HepG2 (cell line): ENCODE results near the gene PRDM10. TPM values are rescaled to one million over a fixed set of nuclear protein-coding genes. Genes with fewer than 3 reads are reported as not detected.

ENCODE experiments used
- ATAD3A ChIP-seq: sonication (generic); formaldehyde crosslinking; IDR thresholded peaks from 2 replicates; pipeline ENCODE4 v1.4.0; 2020; ENCODE audit warnings: missing genetic modification reagents
- ELK4 ChIP-seq: sonication (generic); formaldehyde crosslinking; IDR thresholded peaks from 2 replicates; pipeline ENCODE4 v1.9.0; 2021; ENCODE audit warnings: missing genetic modification reagents, borderline replicate concordance
- HNF1A ChIP-seq, 2 experiments: sonication (generic) in 1 of 2; formaldehyde crosslinking in 1 of 2; IDR thresholded peaks; 2 replicates each; pipeline versions ENCODE4 v1.4.0 to v1.6.1; 2016 to 2020; ENCODE audit warnings: borderline replicate concordance in 1 of 2, low read depth in 1 of 2, mild to moderate bottlenecking in 1 of 2, missing genetic modification reagents in 1 of 2
- HNF4G ChIP-seq, 2 experiments: sonication (generic) in 1 of 2; formaldehyde crosslinking in 1 of 2; IDR thresholded peaks; 2 replicates each; pipeline versions ENCODE4 v1.4.0 to v1.6.1; 2011 to 2020; ENCODE audit warnings: borderline replicate concordance in 2 of 2, low read depth in 2 of 2, mild to moderate bottlenecking in 2 of 2, low read length in 1 of 2, missing genetic modification reagents in 1 of 2, moderate library complexity in 1 of 2
- MTA1 ChIP-seq: sonication (generic); formaldehyde crosslinking; IDR thresholded peaks from 2 replicates; pipeline ENCODE4 v1.4.0; 2020; ENCODE audit warnings: missing genetic modification reagents, mild to moderate bottlenecking, borderline replicate concordance
- SKI ChIP-seq: fragments of 450-650 bp; IDR thresholded peaks from one replicate; pipeline ENCODE4 v1.6.1; 2018; ENCODE audit warnings: mild to moderate bottlenecking; ENCODE audit not compliant: partially characterized antibody
- SYNCRIP ChIP-seq: fragments of 200-400 bp; formaldehyde crosslinking; IDR thresholded peaks from 2 replicates; pipeline ENCODE4 v1.6.1; 2018; ENCODE audit warnings: mild to moderate bottlenecking, low read depth, low read length; ENCODE audit not compliant: insufficient read depth
- U2AF2 ChIP-seq: fragments of 200-400 bp; formaldehyde crosslinking; IDR thresholded peaks from 2 replicates; pipeline ENCODE4 v1.6.1; 2017; ENCODE audit warnings: low read depth, mild to moderate bottlenecking, low read length
- YY1 ChIP-seq: IDR thresholded peaks from 2 replicates; pipeline ENCODE4 v1.6.1; 2011; ENCODE audit warnings: low read length, low read depth, moderate library complexity, mild to moderate bottlenecking; ENCODE audit not compliant: insufficient read depth, insufficient replicate concordance
- ZFP37 ChIP-seq: sonication (generic); formaldehyde crosslinking; IDR thresholded peaks from 2 replicates; pipeline ENCODE4 v1.4.0; 2020; ENCODE audit warnings: missing genetic modification reagents, borderline replicate concordance
- ZNF225 ChIP-seq: sonication (generic); formaldehyde crosslinking; IDR thresholded peaks from 2 replicates; pipeline ENCODE4 v1.4.0; 2020; ENCODE audit warnings: mild to moderate bottlenecking, missing genetic modification reagents
- ZNF883 ChIP-seq: sonication (generic); formaldehyde crosslinking; IDR thresholded peaks from 2 replicates; pipeline ENCODE4 v1.5.1; 2020; ENCODE audit warnings: mild to moderate bottlenecking, missing genetic modification reagents; ENCODE audit errors: not compliant biosample characterization
- polyA plus RNA-seq, 8 experiments: library from polyadenylated mRNA; depleted of rRNA in 3 of 8; stranded (reverse) in 7 of 8; unstranded in 1 of 8; fragments of >200 nt; fragmentation: Illumina TruSeq in 4 of 8; extraction: Trizol in 4 of 8; gene quantifications; 2 replicates each; pipeline versions ENCODE4 v1.2.1 to v1.2.3, GENCODE V29; 2011 to 2016; ENCODE audit warnings: low read depth in 4 of 8, missing spikeins in 1 of 8, mixed read lengths in 1 of 8; ENCODE audit not compliant: insufficient read depth in 1 of 8
- total RNA-seq, 5 experiments: library from RNA; depleted of rRNA; stranded (reverse); fragments of >200 nt; fragmentation: Illumina TruSeq; extraction: Trizol; gene quantifications; 2 replicates each; pipeline ENCODE4 v1.2.3, GENCODE V29; 2016; ENCODE audit warnings: low read depth in 1 of 5
- TF ChIP-seq, protein P1 (sequence below): sonication (generic); formaldehyde crosslinking; IDR thresholded peaks from 2 replicates; pipeline ENCODE4 v1.4.0; 2020; ENCODE audit warnings: missing genetic modification reagents, borderline replicate concordance
- TF ChIP-seq, protein P2 (sequence below), 2 experiments: fragments of 450-650 bp in 1 of 2; sonication (generic) in 1 of 2; formaldehyde crosslinking; IDR thresholded peaks; 2 replicates each; pipeline versions ENCODE4 v1.5.0 to v1.8.0; 2020 to 2022; ENCODE audit warnings: mild to moderate bottlenecking in 1 of 2, missing genetic modification reagents in 1 of 2
- TF ChIP-seq, protein P3 (sequence below), 2 experiments: sonication (generic) in 1 of 2; formaldehyde crosslinking in 1 of 2; IDR thresholded peaks; 2 replicates each; pipeline versions ENCODE4 v1.5.1 to v1.6.1; 2011 to 2020; ENCODE audit warnings: borderline replicate concordance in 1 of 2, low read depth in 1 of 2, low read length in 1 of 2, mild to moderate bottlenecking in 1 of 2, missing genetic modification reagents in 1 of 2, moderate library complexity in 1 of 2

PRDM10 gene
- total and polyA plus RNA-seq, 2 of the 13 experiments (the other 11 are each of a cell fraction or from before 2014, with no cell fraction given) = 5.7 to 5.8 TPM

- TF ChIP-seq, protein P1, sequence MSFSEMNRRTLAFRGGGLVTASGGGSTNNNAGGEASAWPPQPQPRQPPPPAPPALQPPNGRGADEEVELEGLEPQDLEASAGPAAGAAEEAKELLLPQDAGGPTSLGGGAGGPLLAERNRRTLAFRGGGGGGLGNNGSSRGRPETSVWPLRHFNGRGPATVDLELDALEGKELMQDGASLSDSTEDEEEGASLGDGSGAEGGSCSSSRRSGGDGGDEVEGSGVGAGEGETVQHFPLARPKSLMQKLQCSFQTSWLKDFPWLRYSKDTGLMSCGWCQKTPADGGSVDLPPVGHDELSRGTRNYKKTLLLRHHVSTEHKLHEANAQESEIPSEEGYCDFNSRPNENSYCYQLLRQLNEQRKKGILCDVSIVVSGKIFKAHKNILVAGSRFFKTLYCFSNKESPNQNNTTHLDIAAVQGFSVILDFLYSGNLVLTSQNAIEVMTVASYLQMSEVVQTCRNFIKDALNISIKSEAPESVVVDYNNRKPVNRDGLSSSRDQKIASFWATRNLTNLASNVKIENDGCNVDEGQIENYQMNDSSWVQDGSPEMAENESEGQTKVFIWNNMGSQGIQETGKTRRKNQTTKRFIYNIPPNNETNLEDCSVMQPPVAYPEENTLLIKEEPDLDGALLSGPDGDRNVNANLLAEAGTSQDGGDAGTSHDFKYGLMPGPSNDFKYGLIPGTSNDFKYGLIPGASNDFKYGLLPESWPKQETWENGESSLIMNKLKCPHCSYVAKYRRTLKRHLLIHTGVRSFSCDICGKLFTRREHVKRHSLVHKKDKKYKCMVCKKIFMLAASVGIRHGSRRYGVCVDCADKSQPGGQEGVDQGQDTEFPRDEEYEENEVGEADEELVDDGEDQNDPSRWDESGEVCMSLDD (CRISPR knock-in tag) = no peak
- no peak for TF ChIP-seq ATAD3A
- TF ChIP-seq ZNF883 (CRISPR knock-in tag) = no peak
- no peak for TF ChIP-seq HNF1A (IDR thresholded peaks at IDR 0.05; ENCODE audit: low read depth)
- no peak for TF ChIP-seq HNF1A (CRISPR knock-in tag; IDR thresholded peaks at IDR 0.05; ENCODE audit: borderline replicate concordance)
- TF ChIP-seq MTA1 (CRISPR knock-in tag) = no peak
- TF ChIP-seq ZNF225 (CRISPR knock-in tag) = no peak
- TF ChIP-seq YY1 = no peak
- no peak for TF ChIP-seq ELK4 (CRISPR knock-in tag)
- TF ChIP-seq, protein P2, sequence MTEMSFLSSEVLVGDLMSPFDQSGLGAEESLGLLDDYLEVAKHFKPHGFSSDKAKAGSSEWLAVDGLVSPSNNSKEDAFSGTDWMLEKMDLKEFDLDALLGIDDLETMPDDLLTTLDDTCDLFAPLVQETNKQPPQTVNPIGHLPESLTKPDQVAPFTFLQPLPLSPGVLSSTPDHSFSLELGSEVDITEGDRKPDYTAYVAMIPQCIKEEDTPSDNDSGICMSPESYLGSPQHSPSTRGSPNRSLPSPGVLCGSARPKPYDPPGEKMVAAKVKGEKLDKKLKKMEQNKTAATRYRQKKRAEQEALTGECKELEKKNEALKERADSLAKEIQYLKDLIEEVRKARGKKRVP (CRISPR knock-in tag; IDR thresholded peaks at IDR 0.05) = peak in 1 of 2 experiments; percentile 93; a peak in 2 of 4 replicates
- TF ChIP-seq U2AF2 = no peak
- no peak for TF ChIP-seq ZFP37 (CRISPR knock-in tag)
- TF ChIP-seq SKI = peak; percentile 30
- no peak for TF ChIP-seq SYNCRIP
- TF ChIP-seq HNF4G (IDR thresholded peaks at IDR 0.05; ENCODE audit: borderline replicate concordance, low read depth, low read length) = no peak
- no peak for TF ChIP-seq HNF4G (CRISPR knock-in tag; IDR thresholded peaks at IDR 0.05; ENCODE audit: borderline replicate concordance, low read depth)
- TF ChIP-seq, protein P3, sequence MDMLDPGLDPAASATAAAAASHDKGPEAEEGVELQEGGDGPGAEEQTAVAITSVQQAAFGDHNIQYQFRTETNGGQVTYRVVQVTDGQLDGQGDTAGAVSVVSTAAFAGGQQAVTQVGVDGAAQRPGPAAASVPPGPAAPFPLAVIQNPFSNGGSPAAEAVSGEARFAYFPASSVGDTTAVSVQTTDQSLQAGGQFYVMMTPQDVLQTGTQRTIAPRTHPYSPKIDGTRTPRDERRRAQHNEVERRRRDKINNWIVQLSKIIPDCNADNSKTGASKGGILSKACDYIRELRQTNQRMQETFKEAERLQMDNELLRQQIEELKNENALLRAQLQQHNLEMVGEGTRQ (IDR thresholded peaks at IDR 0.05; ENCODE audit: low read depth, low read length) = no peak
- TF ChIP-seq, protein P3 (CRISPR knock-in tag; IDR thresholded peaks at IDR 0.05; ENCODE audit: borderline replicate concordance) = no peak
Measured at GRCh38 chr11:130042093-130042591, 39.5 kb upstream of the PRDM10 start (continued).
